ENCODE data around the gene SHC3.

Gene SHC3

GRCh38 chr9:89097219-89097618 is 81.4 kb downstream of the SHC3 start:
- no peak for DNase-seq

- DNase-seq: no peak
Observed at GRCh38 chr9:89096807-89097206, 81.8 kb downstream of the SHC3 start.

GRCh38 chr9:89095761-89096528 is 82.7 kb downstream of the SHC3 start:
- no peak for DNase-seq

- DNase-seq: no peak
Observed at GRCh38 chr9:89093201-89093975, 85.2 kb downstream of the SHC3 start.

- no peak for DNase-seq
Observed at GRCh38 chr9:89089176-89089575, 89.4 kb downstream of the SHC3 start.

GRCh38 chr9:89083626-89084025 is 95.0 kb downstream of the SHC3 start:
- DNase-seq: no peak

GRCh38 chr9:89080193-89080592 is 98.4 kb downstream of the SHC3 start:
- no peak for DNase-seq

- DNase-seq: no peak
Observed at GRCh38 chr9:89079391-89079790, 99.2 kb downstream of the SHC3 start.

GRCh38 chr9:89078860-89079259 is 99.8 kb downstream of the SHC3 start:
- DNase-seq: no peak

- DNase-seq: no peak
Observed at GRCh38 chr9:89078421-89078820, 100.2 kb downstream of the SHC3 start.

GRCh38 chr9:89077519-89077918 is 101.1 kb downstream of the SHC3 start:
- peak; percentile 58 for DNase-seq

- DNase-seq: no peak
Observed at GRCh38 chr9:89073397-89073796, 105.2 kb downstream of the SHC3 start.

GRCh38 chr9:89071591-89071990 is 107.0 kb downstream of the SHC3 start:
- peak; percentile 69 for DNase-seq

GRCh38 chr9:89066835-89067234 is 111.8 kb downstream of the SHC3 start:
- no peak for DNase-seq

GRCh38 chr9:89065921-89066320 is 112.7 kb downstream of the SHC3 start:
- no peak for DNase-seq

GRCh38 chr9:89060790-89061189 is 117.8 kb downstream of the SHC3 start:
- DNase-seq: no peak

- no peak for DNase-seq
Observed at GRCh38 chr9:89059925-89060506, 118.6 kb downstream of the SHC3 start.

- DNase-seq: no peak
Observed at GRCh38 chr9:89058906-89059305, 119.7 kb downstream of the SHC3 start.

- no peak for DNase-seq
Observed at GRCh38 chr9:89054865-89055495, 123.6 kb downstream of the SHC3 start.

- no peak for DNase-seq
Observed at GRCh38 chr9:89053301-89053700, 125.3 kb downstream of the SHC3 start.

GRCh38 chr9:89052470-89053097 is 126.0 kb downstream of the SHC3 start:
- DNase-seq: peak; percentile 89

GRCh38 chr9:89051421-89052025 is 127.1 kb downstream of the SHC3 start:
- DNase-seq: no peak

GRCh38 chr9:89049646-89050045 is 129.0 kb downstream of the SHC3 start:
- no peak for DNase-seq
